Activated CD4-positive, alpha-beta T cell treated with anti-CD3 and anti-CD28 coated beads, Interleukin-2, amount 50 U/mL, for 24 hours (primary cell): ENCODE measurements around the gene PARD6A.

Experiments used
- DNase-seq, 2 donors: peaks; one replicate each; pipeline ENCODE4 v3.0.0-alpha.2; 2020; ENCODE audit warnings: low read depth in 1 of 2, low spot score in 1 of 2

PARD6A gene

DNA sequence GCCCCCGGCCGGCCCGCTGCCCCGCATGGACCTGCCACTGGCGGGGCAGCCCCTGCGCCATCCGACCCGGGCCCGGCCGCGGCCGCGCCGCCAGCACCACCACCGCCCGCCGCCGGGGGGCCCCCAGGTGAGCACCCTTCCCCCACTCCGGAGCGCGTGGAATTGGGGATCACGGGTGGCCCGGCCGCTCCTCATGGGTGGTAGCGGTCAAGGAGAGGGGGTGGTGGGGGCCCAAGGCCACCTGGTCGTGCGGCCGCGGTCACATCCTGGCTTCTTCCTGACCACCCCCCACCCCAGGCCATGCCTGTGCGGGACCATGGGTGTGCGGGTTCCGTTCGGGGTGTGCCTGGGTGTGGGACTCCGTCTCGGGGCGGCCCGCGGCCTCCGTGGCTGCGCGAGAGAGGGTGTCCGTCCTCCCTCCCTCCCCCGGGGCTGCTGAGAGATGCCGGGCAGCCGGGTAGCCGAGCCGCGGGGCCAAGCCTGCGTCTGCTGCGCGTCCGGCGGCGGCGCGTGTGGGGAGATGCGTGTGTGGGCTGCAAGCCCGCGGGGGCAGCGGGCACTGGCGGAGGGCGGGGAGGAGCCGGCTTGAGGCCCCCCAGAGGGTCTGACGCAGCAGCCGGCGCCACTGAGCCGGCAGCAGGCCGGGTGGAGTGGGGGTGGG, 7.5 kb upstream of the PARD6A start:
- no peak for DNase-seq

DNA sequence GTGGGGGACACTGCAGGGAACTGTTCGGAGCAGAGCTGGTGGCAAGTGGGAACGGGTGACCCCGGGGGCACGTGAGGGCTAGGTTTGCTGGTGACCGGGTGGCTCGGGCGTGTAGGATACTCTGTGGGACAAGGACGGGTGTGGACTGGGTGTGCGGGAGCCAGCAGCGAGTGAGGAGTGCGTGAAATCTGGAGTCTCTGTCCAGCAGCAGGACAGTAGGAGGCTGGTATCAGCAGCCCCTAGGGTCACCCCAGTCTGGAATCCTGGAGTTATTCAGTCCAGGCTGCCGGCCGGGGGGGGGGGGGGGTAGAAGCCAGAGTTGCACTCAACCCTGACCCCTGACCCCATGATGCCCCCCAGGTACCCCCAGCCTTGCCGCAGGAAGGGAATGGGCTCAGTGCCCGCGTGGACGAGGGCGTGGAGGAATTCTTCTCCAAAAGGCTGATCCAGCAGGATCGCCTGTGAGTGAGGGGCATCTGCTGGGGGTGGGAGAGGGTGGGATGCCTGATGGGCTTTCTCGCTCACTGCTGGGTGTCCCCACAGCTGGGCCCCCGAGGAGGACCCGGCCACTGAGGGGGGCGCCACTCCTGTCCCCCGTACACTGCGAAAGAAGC, 6.9 kb upstream of the PARD6A start:
- no peak for DNase-seq

DNA sequence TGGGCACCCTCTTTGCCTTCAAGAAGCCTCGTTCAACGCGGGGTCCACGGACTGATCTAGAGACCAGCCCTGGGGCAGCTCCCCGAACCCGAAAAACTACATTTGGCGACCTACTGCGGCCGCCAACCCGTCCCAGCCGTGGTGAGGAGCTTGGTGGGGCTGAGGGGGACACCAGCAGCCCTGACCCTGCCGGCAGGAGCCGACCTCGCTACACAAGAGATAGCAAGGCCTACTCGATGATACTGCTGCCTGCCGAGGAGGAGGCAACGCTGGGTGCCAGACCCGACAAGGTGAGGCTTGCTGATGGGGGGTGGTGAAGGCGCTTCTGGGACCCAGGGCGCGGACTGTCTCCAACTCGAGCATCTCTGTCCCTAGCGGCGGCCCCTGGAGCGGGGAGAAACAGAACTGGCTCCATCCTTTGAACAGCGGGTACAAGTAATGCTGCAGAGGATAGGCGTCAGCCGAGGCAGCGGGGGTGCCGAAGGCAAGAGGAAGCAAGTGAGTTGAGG, 6.3 kb upstream of the PARD6A start:
- no peak for DNase-seq

- no peak for DNase-seq
These were observed 5.4 kb upstream of the PARD6A start for GRCh38 chr16:67655363-67655762.

- no peak for DNase-seq
These were observed 4.3 kb upstream of the PARD6A start for GRCh38 chr16:67656344-67657016.

DNA sequence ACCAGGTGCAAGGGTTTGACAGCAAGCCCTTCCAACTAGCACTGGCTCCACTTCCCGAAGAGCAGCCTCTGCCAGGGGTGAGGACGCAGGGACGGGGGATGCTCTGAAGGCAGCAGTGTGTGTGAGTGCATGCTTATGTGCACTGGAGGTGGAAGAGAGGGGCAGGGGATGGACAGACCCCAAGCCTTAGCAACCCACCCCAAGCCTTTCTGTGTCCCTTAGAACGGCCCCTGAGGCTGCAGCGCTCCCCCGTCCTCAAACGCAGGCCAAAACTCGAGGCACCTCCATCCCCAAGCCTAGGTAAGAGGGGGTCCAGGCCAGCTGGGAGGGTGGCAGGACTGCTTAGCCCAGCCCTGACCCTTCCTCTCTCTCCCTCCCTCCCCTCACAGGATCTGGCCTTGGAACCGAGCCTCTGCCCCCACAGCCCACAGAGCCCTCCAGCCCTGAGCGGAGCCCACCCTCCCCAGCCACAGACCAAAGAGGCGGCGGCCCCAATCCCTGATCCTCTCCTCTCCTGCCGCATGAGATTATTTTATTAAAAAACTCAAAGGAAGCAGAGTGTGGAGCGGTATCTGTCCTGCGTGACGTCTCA, 3.6 kb upstream of the PARD6A start:
- no peak for DNase-seq

- DNase-seq = no peak
These were observed 2.8 kb upstream of the PARD6A start for GRCh38 chr16:67657751-67658518.

DNA sequence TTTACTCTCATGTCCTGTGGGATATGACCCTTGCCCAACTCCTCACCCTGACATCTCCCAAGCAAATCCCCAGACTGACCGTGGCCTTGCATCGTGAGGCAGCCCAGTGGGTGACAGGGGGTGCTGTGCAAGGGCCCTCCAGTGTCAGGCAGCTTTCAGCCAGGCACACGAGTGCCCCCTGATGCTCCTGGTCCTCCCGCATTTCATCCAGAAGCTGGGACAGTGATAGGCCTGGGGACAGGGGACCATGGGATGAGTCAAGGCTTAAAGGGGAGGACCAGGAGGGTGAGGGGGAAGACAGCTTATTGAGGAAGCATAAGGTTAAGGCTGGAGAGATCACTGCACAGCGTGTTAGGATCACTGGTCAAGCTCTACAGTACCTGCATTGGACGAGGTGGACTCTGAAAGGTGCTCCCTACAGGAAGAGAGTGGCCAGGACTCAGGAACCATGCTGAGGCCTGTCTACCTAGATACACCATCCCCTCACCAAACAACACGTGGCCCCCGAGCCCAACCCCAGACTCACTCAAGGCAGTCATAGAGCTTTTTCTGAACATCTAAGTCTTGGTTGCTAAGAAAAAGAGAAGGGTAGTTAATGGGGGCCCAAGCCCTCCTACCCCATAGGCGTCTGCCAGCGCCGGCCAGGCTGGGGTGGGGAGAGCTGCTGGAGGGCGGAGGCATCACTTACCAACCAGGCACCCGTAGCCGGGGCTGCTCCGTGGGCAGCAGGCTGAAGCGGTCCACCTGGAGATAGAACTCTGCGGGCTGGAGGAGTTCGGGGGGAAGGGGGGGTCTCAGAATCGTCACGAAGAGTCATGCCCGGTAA, 1.7 kb upstream of the PARD6A start:
- DNase-seq = no peak

GRCh38 chr16:67659675-67660563, 841 bp upstream of the PARD6A start, which contains the start of gene ACD:
TSS of gene ACD (minus strand) at chr16:67660260. CDS start at chr16:67660220, 40 bp downstream.
- DNase-seq = peak; percentile 88 to 90

GRCh38 chr16:67661101-67661761, 471 bp downstream of the PARD6A start:
- no peak for DNase-seq

DNA sequence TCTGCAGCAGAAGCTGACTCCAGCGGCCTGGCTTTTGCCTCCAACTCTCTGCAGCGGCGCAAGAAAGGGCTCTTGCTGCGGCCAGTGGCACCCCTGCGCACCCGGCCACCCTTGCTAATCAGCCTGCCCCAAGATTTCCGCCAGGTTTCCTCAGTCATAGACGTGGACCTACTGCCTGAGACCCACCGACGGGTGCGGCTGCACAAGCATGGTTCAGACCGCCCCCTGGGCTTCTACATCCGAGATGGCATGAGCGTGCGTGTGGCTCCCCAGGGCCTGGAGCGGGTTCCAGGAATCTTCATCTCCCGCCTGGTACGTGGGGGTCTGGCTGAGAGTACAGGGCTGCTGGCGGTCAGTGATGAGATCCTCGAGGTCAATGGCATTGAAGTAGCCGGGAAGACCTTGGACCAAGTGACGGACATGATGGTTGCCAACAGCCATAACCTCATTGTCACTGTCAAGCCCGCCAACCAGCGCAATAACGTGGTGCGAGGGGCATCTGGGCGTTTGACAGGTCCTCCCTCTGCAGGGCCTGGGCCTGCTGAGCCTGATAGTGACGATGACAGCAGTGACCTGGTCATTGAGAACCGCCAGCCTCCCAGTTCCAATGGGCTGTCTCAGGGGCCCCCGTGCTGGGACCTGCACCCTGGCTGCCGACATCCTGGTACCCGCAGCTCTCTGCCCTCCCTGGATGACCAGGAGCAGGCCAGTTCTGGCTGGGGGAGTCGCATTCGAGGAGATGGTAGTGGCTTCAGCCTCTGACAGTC, 1.3 kb downstream of the PARD6A start:
- no peak for DNase-seq

- no peak for DNase-seq
These were observed 1.9 kb downstream of the PARD6A start for GRCh38 chr16:67662653-67663010.

GRCh38 chr16:67663151-67663876, 2.6 kb downstream of the PARD6A start:
- DNase-seq = no peak

- no peak for DNase-seq
These were observed 3.1 kb downstream of the PARD6A start for GRCh38 chr16:67663877-67664222.

- DNase-seq = no peak
These were observed 3.5 kb downstream of the PARD6A start for GRCh38 chr16:67664258-67664657.

- DNase-seq = no peak
These were observed 4.1 kb downstream of the PARD6A start for GRCh38 chr16:67664871-67665270.

DNA sequence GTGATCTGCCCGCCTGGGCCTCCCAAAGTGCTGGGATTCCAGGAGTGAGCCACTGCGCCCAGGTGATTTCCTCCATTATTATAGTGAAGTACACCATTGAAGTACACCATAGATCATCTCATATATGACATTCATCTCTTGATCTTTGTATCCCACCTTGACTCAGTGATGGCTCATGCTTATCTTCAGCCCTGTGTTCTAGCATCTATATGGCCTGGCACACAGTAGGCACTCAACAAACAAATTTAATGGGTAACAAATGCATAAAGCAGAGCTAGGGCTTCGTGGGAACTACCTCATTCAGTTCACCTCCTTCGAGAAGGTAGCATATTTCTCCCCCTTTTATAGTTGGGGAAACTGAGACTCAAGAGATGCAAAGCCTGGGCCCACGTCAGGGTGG, 4.8 kb downstream of the PARD6A start:
- no peak for DNase-seq
